H1 (cell line): ENCODE measurements around the gene FADS6. TPM values are rescaled to one million over a fixed set of nuclear protein-coding genes. Genes with fewer than 3 reads are reported as not detected.

Experiments used
- CTCF ChIA-PET: fragments of 300-600 bp; sonication (Branson Sonifier 250); formaldehyde crosslinking; loops from one replicate; lab custom pipeline; 2021; ENCODE audit not compliant: partially characterized antibody; lab: Charles Lee
- POLR2A ChIA-PET: fragments of 300-600 bp; sonication (Branson Sonifier 250); formaldehyde crosslinking; loops from one replicate; lab custom pipeline; 2021; ENCODE audit warnings: inconsistent platforms; ENCODE audit not compliant: partially characterized antibody; lab: Charles Lee
- DNase-seq, 2 experiments: peaks; one replicate each; pipeline versions ENCODE4 v3.0.0 to v3.0.0-alpha.2; 2010 to 2022; ENCODE audit warnings: low spot score in 2 of 2, low read depth in 1 of 2, mixed read lengths in 1 of 2
- FAIRE-seq: peaks from 2 replicates; lab custom pipeline; 2011; peaks lifted over from hg19 to GRCh38; lab: Jason Lieb, UNC
- H2AFZ ChIP-seq: 2 replicates; pipeline ENCODE4 v1.8.1; 2012; ENCODE audit warnings: low read length, inconsistent platforms
- H2AK5ac ChIP-seq: 2 replicates; pipeline ENCODE4 v1.6.1; 2013; ENCODE audit warnings: low read depth, low read length
- H2BK120ac ChIP-seq: replicated peaks from 2 replicates; pipeline ENCODE3; 2013; ENCODE audit warnings: low read depth, low read length, inconsistent platforms
- H2BK12ac ChIP-seq: 2 replicates; pipeline ENCODE4 v1.6.1; 2013; ENCODE audit warnings: low read depth, low read length
- H2BK15ac ChIP-seq: 2 replicates; pipeline ENCODE4 v1.6.1; 2013; ENCODE audit warnings: low read length
- H2BK20ac ChIP-seq: 2 replicates; pipeline ENCODE4 v1.6.1; 2013; ENCODE audit warnings: low read length
- H2BK5ac ChIP-seq: 2 replicates; pipeline ENCODE4 v1.6.1; 2013; ENCODE audit warnings: low read depth, low read length
- H3K14ac ChIP-seq: 2 replicates; pipeline ENCODE4 v1.6.1; 2013; ENCODE audit warnings: inconsistent platforms; ENCODE audit not compliant: insufficient read length
- H3K18ac ChIP-seq: 2 replicates; pipeline ENCODE4 v1.6.1; 2013; ENCODE audit warnings: low read length; ENCODE audit errors: extremely low read depth
- H3K23ac ChIP-seq: 2 replicates; pipeline ENCODE4 v1.6.1; 2013; ENCODE audit warnings: inconsistent platforms; ENCODE audit not compliant: insufficient read length
- H3K23me2 ChIP-seq: 2 replicates; pipeline ENCODE4 v1.6.1; 2013; ENCODE audit warnings: low read depth, low read length
- H3K27ac ChIP-seq: 2 replicates; pipeline ENCODE4 v1.6.1; 2011; ENCODE audit warnings: low read depth, low read length, inconsistent platforms
- H3K27me3 ChIP-seq, 4 experiments: replicated peaks in 1 of 4; 1 replicate in 1 of 4; 2 replicates in 3 of 4; pipeline versions ENCODE4 v1.6.1 to v1.8.1; 2011 to 2013; ENCODE audit warnings: low read length in 3 of 4, mild to moderate bottlenecking in 3 of 4, inconsistent platforms in 2 of 4, mixed read lengths in 2 of 4, moderate library complexity in 1 of 4; ENCODE audit not compliant: control insufficient read depth in 3 of 4, insufficient read depth in 3 of 4; ENCODE audit errors: extremely low read depth in 1 of 4
- H3K36me3 ChIP-seq, 4 experiments: 2 replicates each; pipeline versions ENCODE4 v1.6.1 to v1.8.1; 2011 to 2013; ENCODE audit warnings: mild to moderate bottlenecking in 4 of 4, low read length in 3 of 4, moderate library complexity in 2 of 4, control low read depth in 1 of 4, inconsistent platforms in 1 of 4; ENCODE audit not compliant: insufficient read depth in 4 of 4, control insufficient read depth in 2 of 4
- H3K4ac ChIP-seq: replicated peaks from 2 replicates; pipeline ENCODE3; 2013; ENCODE audit warnings: low read length, low read depth, mixed read lengths, inconsistent platforms; ENCODE audit not compliant: insufficient read length
- H3K4me1 ChIP-seq, 4 experiments: replicated peaks in 1 of 4; 1 replicate in 1 of 4; 2 replicates in 3 of 4; pipeline versions ENCODE4 v1.6.1 to v1.8.1; 2011 to 2013; ENCODE audit warnings: low read length in 3 of 4, inconsistent platforms in 2 of 4, mixed read lengths in 1 of 4; ENCODE audit not compliant: insufficient read depth in 4 of 4, control insufficient read depth in 3 of 4
- H3K4me2 ChIP-seq, 2 experiments: 2 replicates each; pipeline versions ENCODE4 v1.6.1 to v1.8.1; 2011 to 2013; ENCODE audit warnings: low read depth in 2 of 2, low read length in 2 of 2, control low read depth in 1 of 2, inconsistent platforms in 1 of 2, mild to moderate bottlenecking in 1 of 2; ENCODE audit not compliant: insufficient read depth in 1 of 2
- H3K4me3 ChIP-seq, 4 experiments: fragments of 200-600, 300-600 bp in 1 of 4; sonication (generic), shearing (Covaris generic), sonication (Bioruptor Twin) in 1 of 4; 2 replicates each; pipeline versions ENCODE4 v1.5.1 to v1.8.1; 2011 to 2016; ENCODE audit warnings: low read length in 4 of 4, low read depth in 3 of 4, control low read depth in 2 of 4, inconsistent platforms in 2 of 4, mild to moderate bottlenecking in 2 of 4, mixed read lengths in 1 of 4, moderate library complexity in 1 of 4; ENCODE audit not compliant: insufficient read depth in 2 of 4; ENCODE audit errors: extremely low read depth in 1 of 4
- H3K56ac ChIP-seq: replicated peaks from 2 replicates; pipeline ENCODE3; 2013; ENCODE audit warnings: low read depth, mild to moderate bottlenecking, mixed read lengths, low read length, inconsistent platforms; ENCODE audit not compliant: insufficient read length
- H3K79me1 ChIP-seq: 2 replicates; pipeline ENCODE4 v1.6.1; 2013; ENCODE audit warnings: low read depth, low read length, control low read depth
- H3K79me2 ChIP-seq, 2 experiments: 2 replicates each; pipeline versions ENCODE4 v1.6.1 to v1.8.1; 2012 to 2013; ENCODE audit warnings: low read length in 2 of 2, mild to moderate bottlenecking in 2 of 2, inconsistent platforms in 1 of 2; ENCODE audit not compliant: insufficient read depth in 2 of 2, control insufficient read depth in 1 of 2
- H3K9ac ChIP-seq, 4 experiments: replicated peaks in 1 of 4; 1 replicate in 1 of 4; 2 replicates in 3 of 4; pipeline versions ENCODE4 v1.6.1 to v1.8.1; 2011 to 2013; ENCODE audit warnings: low read depth in 3 of 4, low read length in 3 of 4, control low read depth in 2 of 4, mild to moderate bottlenecking in 2 of 4, moderate library complexity in 2 of 4, inconsistent platforms in 1 of 4; ENCODE audit errors: extremely low read depth in 1 of 4
- H3K9me3 ChIP-seq, 2 experiments: 2 replicates each; pipeline versions ENCODE4 v1.6.1 to v1.8.1; 2012 to 2013; ENCODE audit warnings: mild to moderate bottlenecking in 2 of 2, moderate library complexity in 2 of 2, control low read depth in 1 of 2, inconsistent platforms in 1 of 2, low read depth in 1 of 2, low read length in 1 of 2, mixed read lengths in 1 of 2; ENCODE audit not compliant: insufficient read depth in 2 of 2
- H4K20me1 ChIP-seq, 2 experiments: replicated peaks in 1 of 2; 2 replicates each; pipeline versions ENCODE3 to v1.8.1; 2011 to 2013; ENCODE audit warnings: inconsistent platforms in 2 of 2, low read length in 2 of 2, mild to moderate bottlenecking in 1 of 2; ENCODE audit not compliant: insufficient read depth in 2 of 2, control insufficient read depth in 1 of 2
- H4K5ac ChIP-seq: 2 replicates; pipeline ENCODE4 v1.6.1; 2013; ENCODE audit warnings: low read length, low read depth, mixed read lengths, inconsistent platforms; ENCODE audit not compliant: insufficient read length
- H4K8ac ChIP-seq: 2 replicates; pipeline ENCODE4 v1.8.0; 2013; ENCODE audit warnings: mild to moderate bottlenecking, moderate library complexity, low read length, inconsistent platforms; ENCODE audit not compliant: insufficient read depth; ENCODE audit errors: extremely low read depth
- H4K91ac ChIP-seq: replicated peaks from 2 replicates; pipeline ENCODE3; 2013; ENCODE audit warnings: low read length, mixed read lengths, inconsistent platforms; ENCODE audit not compliant: insufficient read length
- CREB1 ChIP-seq: IDR thresholded peaks from 2 replicates; pipeline ENCODE4 v1.6.1; 2012; ENCODE audit warnings: inconsistent platforms
- RAD21 ChIP-seq, 2 experiments: IDR thresholded peaks in 1 of 2; conservative IDR thresholded peaks in 1 of 2; 2 replicates each; pipeline ENCODE4 v1.6.1; 2011; ENCODE audit warnings: low read depth in 2 of 2, low read length in 2 of 2, improper control_type of control experiment in 1 of 2, inconsistent platforms in 1 of 2, mild to moderate bottlenecking in 1 of 2, moderate library complexity in 1 of 2
- WGBS, 2 experiments: shearing (Covaris generic) in 1 of 2; methylation state at CpG; one replicate each; pipeline versions ENCODE4 v1.1.6 to v1.1.7; 2013 to 2015; ENCODE audit warnings: low lambda C conversion rate in 2 of 2, mixed read lengths in 2 of 2, inconsistent platforms in 1 of 2, low coverage in 1 of 2, missing lambda C conversion rate in 1 of 2; ENCODE audit not compliant: insufficient replicate concordance in 2 of 2, insufficient coverage in 1 of 2, insufficient read length in 1 of 2; ENCODE audit errors: extremely low coverage in 1 of 2, missing lambda C conversion rate in 1 of 2; 5-methylcytosine and 5-hydroxymethylcytosine counted together
- polyA plus RNA-seq, 7 experiments: library from polyadenylated mRNA; depleted of rRNA in 3 of 7; stranded (reverse) in 5 of 7; unstranded in 2 of 7; fragments of >200 nt in 5 of 7; fragments of 200-250 nt in 2 of 7; gene quantifications; 1 replicate in 5 of 7; 2 replicates in 1 of 7; 4 replicates in 1 of 7; pipeline versions ENCODE4 v1.2.1 to v1.2.3, GENCODE V29; 2011 to 2013; ENCODE audit warnings: missing spikeins in 2 of 7, mixed read lengths in 2 of 7
- total RNA-seq: library from RNA; stranded (reverse); fragmentation: NEBNext Ultra II Directional; extraction: Animal tissue kit (Norgen Biotek cat#: 25700); gene quantifications from 2 replicates; pipeline ENCODE4 v1.2.1, GENCODE V29; 2021
- TF ChIP-seq, protein P1 (sequence below), 3 experiments: IDR thresholded peaks; 1 replicate in 2 of 3; 2 replicates in 1 of 3; pipeline versions ENCODE4 v1.5.1 to v1.6.1; 2011; ENCODE audit warnings: low read length in 3 of 3, mild to moderate bottlenecking in 3 of 3, inconsistent platforms in 2 of 3, low read depth in 1 of 3, moderate library complexity in 1 of 3; ENCODE audit not compliant: insufficient read depth in 1 of 3; ENCODE audit errors: control extremely low read depth in 1 of 3

FADS6 gene
- total and polyA plus RNA-seq, 2 of the 8 experiments (the other 6 are each of a cell fraction or from before 2014, with no cell fraction given) = 0.56 to 2.5 TPM

DNA sequence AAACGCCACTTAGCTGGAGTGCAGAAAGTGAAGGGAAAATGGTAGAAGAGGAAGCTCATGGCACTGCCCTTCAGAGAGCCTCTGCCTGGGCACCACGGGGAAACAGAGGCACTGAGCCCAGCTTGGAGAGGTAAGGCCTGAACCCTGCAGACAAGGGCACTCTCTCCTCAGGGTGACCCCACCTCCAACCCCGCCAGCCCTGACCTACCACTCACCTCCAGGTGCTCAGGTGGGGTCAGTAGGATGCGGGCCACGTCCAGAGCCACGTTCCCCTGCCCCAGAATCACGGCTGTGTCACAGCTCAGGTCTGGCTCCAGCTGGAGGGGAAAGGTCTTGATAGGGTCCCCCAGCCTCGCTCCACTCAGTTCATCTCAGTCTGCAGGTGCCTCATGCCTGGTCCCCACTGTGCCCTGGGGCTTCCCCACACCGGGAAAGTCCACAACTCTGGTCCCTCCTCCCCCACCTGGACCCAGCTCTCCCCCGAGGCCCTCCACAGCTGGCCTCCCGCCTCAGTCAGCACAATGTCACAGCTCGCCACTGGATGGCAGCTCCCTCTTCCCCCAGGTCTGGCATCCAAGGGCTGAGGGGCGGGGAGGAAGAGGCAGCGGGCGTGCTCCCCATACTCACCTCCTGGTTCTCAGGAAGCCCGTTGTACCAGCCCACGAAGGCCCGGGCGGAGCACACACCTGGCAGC lies 27.8 kb downstream of the FADS6 start:
- H4K20me1 ChIP-seq = peaks cover 1 to 9% of the 10 kb centered on the region in 2 experiments
- WGBS, 2 experiments = 78% methylated on average over 18 of the region's 19 CpGs; no CpG with 5 or more reads in 1 of the 2 experiments
- TF ChIP-seq RAD21 (IDR thresholded peaks at IDR 0.05 in 1 of 2, conservative IDR thresholded peaks at IDR 0.05 in 1 of 2; ENCODE audit: low read depth in 2 of 2, low read length in 2 of 2) = peak; percentile 31 to 44; a peak in 2 of 4 replicates
- TF ChIP-seq CREB1 = no peak
- TF ChIP-seq, protein P1, sequence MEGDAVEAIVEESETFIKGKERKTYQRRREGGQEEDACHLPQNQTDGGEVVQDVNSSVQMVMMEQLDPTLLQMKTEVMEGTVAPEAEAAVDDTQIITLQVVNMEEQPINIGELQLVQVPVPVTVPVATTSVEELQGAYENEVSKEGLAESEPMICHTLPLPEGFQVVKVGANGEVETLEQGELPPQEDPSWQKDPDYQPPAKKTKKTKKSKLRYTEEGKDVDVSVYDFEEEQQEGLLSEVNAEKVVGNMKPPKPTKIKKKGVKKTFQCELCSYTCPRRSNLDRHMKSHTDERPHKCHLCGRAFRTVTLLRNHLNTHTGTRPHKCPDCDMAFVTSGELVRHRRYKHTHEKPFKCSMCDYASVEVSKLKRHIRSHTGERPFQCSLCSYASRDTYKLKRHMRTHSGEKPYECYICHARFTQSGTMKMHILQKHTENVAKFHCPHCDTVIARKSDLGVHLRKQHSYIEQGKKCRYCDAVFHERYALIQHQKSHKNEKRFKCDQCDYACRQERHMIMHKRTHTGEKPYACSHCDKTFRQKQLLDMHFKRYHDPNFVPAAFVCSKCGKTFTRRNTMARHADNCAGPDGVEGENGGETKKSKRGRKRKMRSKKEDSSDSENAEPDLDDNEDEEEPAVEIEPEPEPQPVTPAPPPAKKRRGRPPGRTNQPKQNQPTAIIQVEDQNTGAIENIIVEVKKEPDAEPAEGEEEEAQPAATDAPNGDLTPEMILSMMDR (IDR thresholded peaks at IDR 0.05; ENCODE audit: control extremely low read depth in 1 of 3, insufficient read depth in 1 of 3, low read depth in 1 of 3, low read length in 3 of 3) = peak; percentile 41 to 60 (median 43)
- peaks cover 14 to 16% (median 14%) of the 10 kb centered on the region in 4 experiments for H3K27me3 ChIP-seq
- no peak overlapping the region for H2BK120ac ChIP-seq
- peaks cover 0 to 11% (median under 1%) of the 10 kb centered on the region in 4 experiments; a peak in 2 of 8 replicates for H3K36me3 ChIP-seq
- H3K9me3 ChIP-seq = no peaks in the 10 kb centered on the region
- H4K8ac ChIP-seq = peak overlapping the region; percentile 45; the same call in 1 of the 2 replicates
- no peak for FAIRE-seq
- H3K14ac ChIP-seq = no peak overlapping the region
- H3K27ac ChIP-seq = no peak overlapping the region
- no peak overlapping the region for H2BK20ac ChIP-seq
- H2BK5ac ChIP-seq = no peak overlapping the region
- POLR2A ChIA-PET = interaction anchor here (0.6 to 1.1 kb wide), 4 partner anchors 55 to 90 kb away, joined by 3 read pairs; partner anchors contain the start of genes NAT9 and OTOP3
- H3K4me3 ChIP-seq = no peak overlapping the region
- H4K91ac ChIP-seq = no peak overlapping the region
- H2AFZ ChIP-seq = no peak overlapping the region
- no peak overlapping the region for H2BK12ac ChIP-seq
- H4K5ac ChIP-seq = no peak overlapping the region
- H3K56ac ChIP-seq = no peak overlapping the region
- no peak overlapping the region for H3K4me2 ChIP-seq
- no peak overlapping the region for H3K18ac ChIP-seq
- H3K79me1 ChIP-seq = no peaks in the 10 kb centered on the region
- peaks cover 0 to 4% (median 3%) of the 10 kb centered on the region in 4 experiments; a peak in 2 of 7 replicates for H3K4me1 ChIP-seq
- H3K23me2 ChIP-seq = no peaks in the 10 kb centered on the region; the same call in 1 of the 2 replicates
- no peak overlapping the region for H3K23ac ChIP-seq
- DNase-seq = no peak
- H2AK5ac ChIP-seq = 0 out of 2 replicates have a peak overlapping the region, but pooled peaks have one; percentile 75
- H3K9ac ChIP-seq = no peak overlapping the region
- CTCF ChIA-PET = interaction anchor here (0.5 to 99.6 kb wide), 30 partner anchors 22 to 838 kb away, joined by 3 to 2981 read pairs (median 5); partner anchors contain the start of genes FADS6, FDXR, GRIN2C and NAT9
- H2BK15ac ChIP-seq = no peak overlapping the region
- H3K4ac ChIP-seq = no peak overlapping the region
- H3K79me2 ChIP-seq = no peaks in the 10 kb centered on the region
